ENCODE results near the gene IRAK4.

IRAK4 gene

GRCh38 chr12:43835264-43835655 is 76.5 kb downstream of the IRAK4 start:
- DNase-seq: peak; percentile 14 to 64 (median 60)
- ChIA-PET POLR2A (interaction anchor here (0.6 to 1.0 kb wide), 2 partner anchors 27 to 31 kb away, joined by 3 to 4 read pairs; no protein-coding TSS in a partner anchor), CTCF (interaction anchor here (0.8 to 2.4 kb wide), 5 partner anchors 9 to 36 kb away, joined by 3 to 17 read pairs (median 4); partner anchors contain the start of gene TWF1)
- H3K27ac ChIP-seq (ENCODE audit: insufficient read depth in 1 of 2, low read depth in 1 of 2, low read length in 2 of 2, poor library complexity in 1 of 2, severe bottlenecking in 2 of 2): no peak overlapping the region
- no peaks in the 10 kb centered on the region for H3K9me3 ChIP-seq (ENCODE audit: control extremely low read depth in 1 of 5, control insufficient read depth in 4 of 5, insufficient read depth in 2 of 5, low read depth in 1 of 5, low read length in 4 of 5)
- no peaks in the 10 kb centered on the region for H3K36me3 ChIP-seq (ENCODE audit: control insufficient read depth in 4 of 4, insufficient read depth in 4 of 4, low read length in 3 of 4)
- peaks cover 18 to 33% (median 28%) of the 10 kb centered on the region in 4 experiments for H3K4me1 ChIP-seq (ENCODE audit: control extremely low read depth in 1 of 4, control insufficient read depth in 4 of 4, insufficient read depth in 4 of 4, low read length in 3 of 4)
- H3K27me3 ChIP-seq (replicated peaks in 2 of 5; ENCODE audit: control insufficient read depth in 4 of 5, insufficient read depth in 5 of 5, low read length in 4 of 5): peaks cover 0 to 4% (median 0%) of the 10 kb centered on the region in 5 experiments
- H3K4me3 ChIP-seq (ENCODE audit: control insufficient read depth in 1 of 7, extremely low read depth in 1 of 7, insufficient read depth in 4 of 7, low read depth in 2 of 7, low read length in 6 of 7): peak overlapping the region in 6 of 7 experiments; percentile 32 to 86 (median 78)
- WGBS (ENCODE audit: insufficient coverage): 54% methylated on average over 5 of the region's 6 CpGs

GRCh38 chr12:43835656-43836474 is 77.1 kb downstream of the IRAK4 start, which contains the start of gene TMEM117:
TMEM117 (plus strand) TSS chr12:43836081.
- H3K9me3 ChIP-seq (ENCODE audit: control extremely low read depth in 1 of 5, control insufficient read depth in 4 of 5, insufficient read depth in 2 of 5, low read depth in 1 of 5, low read length in 4 of 5): no peaks in the 10 kb centered on the region
- CTCF ChIA-PET: interaction anchor here (0.8 to 2.4 kb wide), 4 partner anchors 8 to 36 kb away, joined by 3 to 17 read pairs (median 4); partner anchors contain the start of gene TWF1
- peaks cover 0 to 2% (median 0%) of the 10 kb centered on the region in 5 experiments for H3K27me3 ChIP-seq (replicated peaks in 2 of 5; ENCODE audit: control insufficient read depth in 4 of 5, insufficient read depth in 5 of 5, low read length in 4 of 5)
- WGBS (ENCODE audit: insufficient coverage): under 1% methylated on average over 89 of the region's 103 CpGs
- no peaks in the 10 kb centered on the region for H3K36me3 ChIP-seq (ENCODE audit: control insufficient read depth in 4 of 4, insufficient read depth in 4 of 4, low read length in 3 of 4)
- POLR2A ChIA-PET: interaction anchor here (0.6 to 1.0 kb wide), 3 partner anchors 27 to 31 kb away, joined by 3 to 4 read pairs (median 3); partner anchors contain the start of gene TWF1
- peak; percentile 48 to 78 (median 64) for DNase-seq
- peak within 1 kb of the TSS; percentile 32 to 86 (median 74) for H3K4me3 ChIP-seq (ENCODE audit: control insufficient read depth in 1 of 7, extremely low read depth in 1 of 7, insufficient read depth in 4 of 7, low read depth in 2 of 7, low read length in 6 of 7)
- peaks cover 18 to 33% (median 28%) of the 10 kb centered on the region in 4 experiments for H3K4me1 ChIP-seq (ENCODE audit: control extremely low read depth in 1 of 4, control insufficient read depth in 4 of 4, insufficient read depth in 4 of 4, low read length in 3 of 4)
- H3K27ac ChIP-seq (ENCODE audit: insufficient read depth in 1 of 2, low read depth in 1 of 2, low read length in 2 of 2, poor library complexity in 1 of 2, severe bottlenecking in 2 of 2): peak within 1 kb of the TSS; percentile 42 to 80

- no peaks in the 10 kb centered on the region for H3K9me3 ChIP-seq (ENCODE audit: control extremely low read depth in 1 of 5, control insufficient read depth in 4 of 5, insufficient read depth in 2 of 5, low read depth in 1 of 5, low read length in 4 of 5)
- ChIA-PET CTCF (interaction anchor here (0.8 to 2.4 kb wide), 3 partner anchors 19 to 31 kb away, joined by 3 to 17 read pairs (median 4); partner anchors contain the start of gene TWF1), POLR2A (interaction anchor here (0.8 to 1.0 kb wide), 2 partner anchors 30 to 32 kb away, joined by 3 read pairs; partner anchors contain the start of gene TWF1)
- peak; percentile 36 to 80 (median 67) for DNase-seq
- peak overlapping the region; percentile 32 to 86 (median 74) for H3K4me3 ChIP-seq (ENCODE audit: control insufficient read depth in 1 of 7, extremely low read depth in 1 of 7, insufficient read depth in 4 of 7, low read depth in 2 of 7, low read length in 6 of 7)
- peak overlapping the region; percentile 42 to 80 for H3K27ac ChIP-seq (ENCODE audit: insufficient read depth in 1 of 2, low read depth in 1 of 2, low read length in 2 of 2, poor library complexity in 1 of 2, severe bottlenecking in 2 of 2)
- H3K27me3 ChIP-seq (replicated peaks in 2 of 5; ENCODE audit: control insufficient read depth in 4 of 5, insufficient read depth in 5 of 5, low read length in 4 of 5): peaks cover 0 to 2% (median 0%) of the 10 kb centered on the region in 5 experiments
- peaks cover 18 to 33% (median 28%) of the 10 kb centered on the region in 4 experiments for H3K4me1 ChIP-seq (ENCODE audit: control extremely low read depth in 1 of 4, control insufficient read depth in 4 of 4, insufficient read depth in 4 of 4, low read length in 3 of 4)
- no peaks in the 10 kb centered on the region for H3K36me3 ChIP-seq (ENCODE audit: control insufficient read depth in 4 of 4, insufficient read depth in 4 of 4, low read length in 3 of 4)
- WGBS (ENCODE audit: insufficient coverage): 8% methylated on average over 2 of the region's 8 CpGs
Measured at GRCh38 chr12:43836475-43836989, 77.8 kb downstream of the IRAK4 start.
